GM18909 (cell line): ENCODE data around the gene PDC.

Experiments
- ATAC-seq: cut with Tn5 transposase; IDR thresholded peaks from one replicate; pipeline ENCODE4 v1.9.1; 2021; ENCODE audit warnings: mild to moderate bottlenecking; ENCODE audit not compliant: unreplicated experiment, poor library complexity

The PDC gene

DNA sequence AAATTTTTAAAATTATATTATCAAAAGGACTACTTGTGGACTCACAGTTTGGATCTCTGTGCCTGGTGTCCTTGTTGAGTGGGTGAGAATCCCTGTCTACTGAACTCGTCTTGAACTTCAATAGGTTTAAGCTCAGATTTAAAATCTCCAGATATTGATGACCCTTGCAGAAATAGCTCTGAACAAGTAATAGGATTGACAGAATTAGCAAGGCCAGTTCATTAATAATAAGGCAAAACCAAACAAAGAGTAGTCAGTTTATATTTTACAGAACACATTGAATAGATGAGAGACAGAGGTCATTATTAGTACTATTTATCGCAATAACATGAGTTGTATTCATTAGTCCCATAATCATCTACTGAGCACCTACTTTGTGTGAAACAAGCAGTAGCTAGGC is at the start of gene PDC:
PDC (minus strand) TSS at position 101 of the 400 bp plus-strand sequence. CDS start 11,655 bp downstream, outside the sequence.
- no peak for ATAC-seq

- ATAC-seq, result no peak
These were observed 42.3 kb upstream of the PDC start for GRCh38 chr1:186503190-186503589.

DNA sequence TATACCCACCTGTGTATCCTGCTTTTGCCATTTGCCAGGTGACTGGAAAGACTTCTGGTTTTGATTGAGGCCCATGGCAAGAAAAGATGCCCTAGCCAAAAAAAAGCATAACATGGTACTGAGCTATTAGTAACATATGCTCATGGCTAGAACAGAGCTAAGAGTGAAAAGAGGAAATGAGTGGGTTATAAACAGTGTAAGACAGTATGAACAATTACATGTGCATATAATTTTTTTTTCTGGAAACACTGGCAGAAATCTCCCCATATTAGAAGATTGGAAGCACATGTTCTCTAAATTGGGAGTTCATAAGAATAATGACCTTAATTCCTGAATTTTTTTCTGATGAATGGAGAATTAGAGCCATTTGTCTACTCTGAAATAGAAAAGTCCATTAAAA is 41.2 kb upstream of the PDC start:
- ATAC-seq, result no peak

GRCh38 chr1:186500804-186501203 is 39.9 kb upstream of the PDC start:
- no peak for ATAC-seq

DNA sequence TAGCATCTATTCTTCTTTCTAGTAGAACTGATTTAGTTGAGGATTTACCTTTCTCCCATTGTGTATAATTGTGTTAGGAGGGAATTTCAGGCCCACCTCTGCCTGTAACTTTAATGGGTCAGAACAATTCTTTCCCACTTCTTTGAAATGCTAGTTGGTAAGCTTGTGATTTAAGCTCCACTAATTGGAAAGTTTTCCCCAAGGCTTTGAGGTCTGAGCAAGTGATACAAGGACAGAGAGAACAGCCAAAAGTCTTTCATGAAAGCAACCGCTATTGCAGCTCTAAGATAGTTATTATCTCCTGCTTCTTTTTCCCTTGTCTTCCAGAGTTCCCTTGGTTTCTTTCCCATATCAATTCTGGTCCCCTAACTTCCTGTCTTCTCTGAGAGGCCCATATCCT is 38.7 kb upstream of the PDC start:
- ATAC-seq, result no peak

GRCh38 chr1:186498695-186499389 is 37.9 kb upstream of the PDC start:
- ATAC-seq, result no peak

DNA sequence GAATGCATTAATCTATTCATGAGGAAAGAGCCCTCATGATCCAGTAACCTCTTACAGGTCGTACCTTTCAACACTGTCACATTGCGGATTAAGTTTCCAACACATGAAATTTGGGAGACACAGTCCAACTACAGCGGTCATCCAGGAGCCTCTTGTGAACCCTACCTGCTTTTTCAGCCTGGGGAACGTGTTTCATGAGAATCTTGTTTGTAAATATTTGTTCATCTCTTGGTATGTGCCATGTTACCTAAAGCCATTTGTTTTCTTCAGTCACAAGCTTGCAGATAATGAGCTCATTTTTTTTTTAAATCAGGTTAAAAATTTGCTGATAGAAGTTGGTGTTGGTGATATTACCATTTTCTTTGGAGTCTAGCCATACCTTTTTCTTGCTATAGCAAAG is 37.2 kb upstream of the PDC start:
- no peak for ATAC-seq

- ATAC-seq, result peak; percentile 53
These were observed 36.7 kb upstream of the PDC start for GRCh38 chr1:186497651-186498050.

GRCh38 chr1:186496171-186496851 is 35.4 kb upstream of the PDC start:
- ATAC-seq, result no peak

- ATAC-seq, result no peak
These were observed 33.9 kb upstream of the PDC start for GRCh38 chr1:186494832-186495271.

GRCh38 chr1:186492531-186493291 is 31.8 kb upstream of the PDC start:
- ATAC-seq, result no peak

- ATAC-seq, result no peak
These were observed 30.4 kb upstream of the PDC start for GRCh38 chr1:186491336-186491735.

DNA sequence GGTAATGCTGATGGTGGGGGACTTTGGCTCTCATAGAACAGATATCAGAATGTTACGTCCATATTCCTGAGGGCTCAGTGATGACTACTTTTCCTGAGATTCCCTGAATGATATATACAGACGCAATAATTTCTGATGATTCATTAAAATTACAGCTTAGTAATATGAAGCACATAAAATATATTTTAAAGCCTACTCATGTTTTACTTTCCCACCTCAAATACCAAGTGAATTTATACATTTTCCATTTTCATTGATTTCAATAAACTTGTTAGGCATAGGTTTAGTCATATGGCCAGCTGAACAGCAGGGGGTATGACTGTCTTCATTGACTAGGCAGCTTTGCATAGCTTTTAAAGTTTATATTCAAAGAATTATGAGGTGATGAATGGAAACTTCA is 26.2 kb upstream of the PDC start:
- ATAC-seq, result no peak

DNA sequence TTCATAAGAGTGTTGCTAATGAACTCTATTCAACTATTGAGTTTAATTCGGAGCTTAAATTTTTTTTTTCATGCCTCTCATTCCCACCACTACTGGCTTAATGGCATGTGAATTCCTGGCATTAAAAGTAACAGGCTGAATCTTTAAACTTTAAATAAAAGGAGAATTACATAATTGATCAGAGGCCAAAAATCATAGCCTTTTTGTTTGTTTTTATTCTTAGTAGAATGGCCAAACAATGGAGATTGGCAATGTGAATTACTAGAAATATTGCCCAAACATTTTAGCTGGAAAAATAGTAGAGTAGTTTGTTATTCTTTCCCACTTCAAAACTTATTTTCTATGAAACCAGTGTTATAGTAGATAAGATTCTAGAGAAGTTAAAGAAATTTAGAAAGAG is 25.1 kb upstream of the PDC start:
- no peak for ATAC-seq

DNA sequence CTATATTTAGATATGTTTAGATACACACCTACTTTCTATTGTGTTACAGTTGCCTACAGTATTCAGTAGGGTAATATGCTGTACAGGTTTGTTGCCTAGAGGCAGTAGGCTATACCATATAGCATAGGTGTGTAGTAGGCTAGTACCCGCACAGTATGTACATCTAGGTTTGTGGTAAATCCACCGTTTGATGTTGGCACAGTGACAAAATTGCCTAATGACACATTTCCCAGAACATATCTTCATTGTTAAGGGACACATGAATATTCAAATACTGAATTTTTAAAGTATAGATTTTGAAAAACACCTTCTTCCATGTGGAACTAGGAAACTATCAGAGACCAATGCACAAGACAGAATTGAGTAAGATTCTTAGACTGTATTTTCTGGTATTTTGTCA is 22.6 kb upstream of the PDC start:
- no peak for ATAC-seq

DNA sequence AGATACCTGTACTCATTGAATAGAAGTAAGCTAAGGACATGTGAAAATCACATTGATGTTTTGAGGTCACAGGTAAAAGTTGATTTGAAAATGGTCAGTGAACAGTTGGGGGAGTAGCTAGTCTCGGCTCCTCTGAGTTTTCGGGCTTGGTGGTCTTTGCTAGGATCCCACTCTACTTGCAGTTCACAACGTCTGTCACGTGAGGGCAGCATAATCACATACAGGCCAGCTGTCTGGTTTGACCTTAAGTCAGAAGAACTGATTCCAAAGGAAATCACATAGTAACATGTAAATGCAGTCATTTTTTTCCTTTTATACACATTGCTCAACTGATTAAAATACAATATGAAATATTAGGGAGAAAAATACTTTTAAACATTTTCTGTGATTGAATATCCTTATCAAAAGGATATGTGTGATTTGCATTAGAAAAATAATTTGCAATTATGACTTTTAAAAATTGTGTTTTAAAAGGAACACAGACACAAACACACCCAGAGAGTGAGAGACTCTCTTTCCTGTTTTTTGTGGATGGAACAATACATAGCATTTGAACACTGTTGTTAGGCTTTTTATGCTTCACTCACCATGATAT is 21.8 kb upstream of the PDC start:
- peak; percentile 78 for ATAC-seq

GRCh38 chr1:186481303-186481888 is 20.5 kb upstream of the PDC start:
- no peak for ATAC-seq

- no peak for ATAC-seq
These were observed 18.2 kb upstream of the PDC start for GRCh38 chr1:186479162-186479561.

- no peak for ATAC-seq
These were observed 15.5 kb upstream of the PDC start for GRCh38 chr1:186476264-186477040.

DNA sequence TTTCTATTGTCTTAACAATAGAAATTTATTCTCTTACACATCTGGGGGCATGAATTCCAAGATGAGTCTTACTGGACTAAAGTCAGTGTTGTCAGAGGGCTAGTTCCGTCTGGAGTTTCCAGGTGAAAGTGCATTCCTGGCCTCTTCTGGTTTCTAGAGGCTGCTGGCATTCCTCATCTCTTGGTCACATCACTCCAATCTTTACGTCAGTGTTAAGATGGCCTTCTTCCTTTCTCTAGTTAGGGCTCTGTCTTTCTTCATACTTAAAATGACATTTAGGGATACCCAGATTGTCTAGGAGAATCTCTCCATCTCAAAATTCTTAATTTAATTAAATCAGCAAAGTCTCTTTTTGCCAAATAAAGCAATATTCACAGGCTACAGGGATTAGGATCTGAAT is 13.3 kb upstream of the PDC start:
- ATAC-seq, result no peak
